ENCODE data around the gene POU3F1.

POU3F1 gene

GRCh38 chr1:38026592-38027200 lies 19.9 kb downstream of the POU3F1 start:
- DNase-seq, result peak; percentile 9

DNA sequence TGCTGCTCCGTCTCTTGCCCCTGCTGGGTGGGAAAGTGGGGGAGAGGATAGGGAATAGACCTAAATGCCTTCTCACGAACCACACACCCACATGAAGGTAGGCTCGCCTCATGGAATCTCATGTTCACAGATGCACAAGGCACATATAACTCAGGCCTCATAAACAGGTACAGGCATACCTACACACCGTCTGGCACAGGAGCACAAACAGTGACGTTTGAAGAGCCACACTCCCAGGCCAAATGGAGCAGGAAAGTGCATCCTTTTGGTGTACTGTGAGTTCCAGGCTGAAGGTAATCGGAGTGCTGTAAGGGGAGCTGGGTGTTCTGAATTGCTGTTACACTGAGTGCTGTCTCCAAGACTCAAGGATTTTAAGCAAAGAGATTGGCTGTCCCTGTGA lies 20.9 kb downstream of the POU3F1 start:
- DNase-seq, result no peak

DNA sequence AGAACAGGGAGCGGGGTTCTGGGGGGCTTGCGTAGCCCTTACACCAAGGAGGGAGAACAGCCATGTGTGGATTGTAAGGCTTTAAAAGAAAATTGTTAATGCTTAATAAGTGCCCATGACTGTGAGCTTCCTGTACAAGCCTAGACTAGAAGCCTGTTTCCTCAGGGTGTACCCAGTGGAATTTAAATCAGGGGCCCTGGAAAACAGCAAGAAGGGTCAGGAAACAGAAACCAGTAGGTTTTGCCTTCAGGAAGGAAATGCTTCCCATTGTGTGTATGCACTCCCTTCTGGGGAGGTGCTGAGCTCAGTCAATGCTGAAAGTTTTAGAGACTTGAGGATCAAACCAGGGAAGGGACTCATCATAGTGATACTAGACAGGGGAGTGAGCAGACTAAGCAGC lies 21.4 kb downstream of the POU3F1 start:
- no peak for DNase-seq

DNA sequence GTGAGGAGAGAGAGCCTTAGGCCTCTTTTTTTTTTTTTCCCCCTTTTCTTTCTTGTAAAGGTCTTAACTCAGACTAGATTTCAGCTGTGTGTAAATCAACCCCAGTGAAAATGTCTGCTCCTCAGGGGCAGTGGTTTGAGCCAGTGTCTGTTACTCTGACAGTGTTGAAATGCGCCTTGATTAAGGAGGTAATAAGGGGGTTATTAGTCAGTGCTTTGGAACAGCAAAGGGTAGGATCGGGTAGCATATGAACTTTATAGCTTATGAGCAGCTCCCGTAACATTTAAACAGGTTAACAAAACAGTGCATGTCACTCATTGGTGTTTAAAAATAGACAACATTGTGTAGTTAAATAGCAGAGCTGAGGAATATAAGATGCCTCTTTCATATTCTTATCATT lies 23.8 kb downstream of the POU3F1 start:
- DNase-seq, result no peak

GRCh38 chr1:38021969-38022368 lies 24.6 kb downstream of the POU3F1 start:
- no peak for DNase-seq

DNA sequence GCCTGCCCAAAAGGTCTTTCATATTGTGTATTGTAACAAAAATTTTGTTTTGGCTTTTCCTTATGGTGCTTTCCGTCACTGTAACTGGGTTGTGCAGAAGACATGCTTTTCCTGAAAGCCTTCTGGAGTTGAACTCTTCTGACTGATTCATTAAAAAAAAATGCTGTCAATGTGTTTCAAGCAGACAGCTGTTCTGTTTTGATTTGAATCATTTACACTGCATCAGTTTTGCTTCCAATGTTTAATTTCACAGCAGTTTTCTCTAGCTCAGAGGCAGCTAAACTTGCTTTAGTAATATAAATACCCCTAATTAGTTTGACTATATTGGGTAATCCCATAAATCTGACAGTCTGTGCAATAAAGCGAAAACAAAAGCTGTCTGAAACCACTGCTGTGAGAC lies 26.2 kb downstream of the POU3F1 start:
- DNase-seq, result no peak

DNA sequence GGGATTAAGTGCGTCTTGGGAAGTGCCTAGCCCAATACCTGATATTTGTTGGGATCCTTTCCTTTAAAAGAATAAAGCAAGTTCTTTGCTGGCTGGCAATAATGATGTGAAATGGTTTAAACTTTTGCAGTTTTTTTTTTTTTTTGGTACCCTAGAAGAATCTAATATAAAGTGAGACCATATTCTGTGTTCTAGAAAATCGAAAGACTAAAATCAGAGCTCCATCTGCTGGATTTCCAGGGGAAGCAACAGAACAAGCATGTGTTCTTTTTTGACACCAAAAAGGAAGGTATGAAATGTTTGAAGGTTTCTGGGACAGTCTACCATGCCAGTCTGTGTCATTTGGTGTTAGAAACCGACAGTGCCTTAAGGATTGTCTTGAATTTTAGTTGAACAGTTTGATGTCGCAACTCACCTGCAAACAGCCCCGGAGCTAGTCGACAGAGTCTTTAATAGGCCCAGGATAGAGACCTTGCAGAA lies 27.7 kb downstream of the POU3F1 start:
- no peak for DNase-seq

DNA sequence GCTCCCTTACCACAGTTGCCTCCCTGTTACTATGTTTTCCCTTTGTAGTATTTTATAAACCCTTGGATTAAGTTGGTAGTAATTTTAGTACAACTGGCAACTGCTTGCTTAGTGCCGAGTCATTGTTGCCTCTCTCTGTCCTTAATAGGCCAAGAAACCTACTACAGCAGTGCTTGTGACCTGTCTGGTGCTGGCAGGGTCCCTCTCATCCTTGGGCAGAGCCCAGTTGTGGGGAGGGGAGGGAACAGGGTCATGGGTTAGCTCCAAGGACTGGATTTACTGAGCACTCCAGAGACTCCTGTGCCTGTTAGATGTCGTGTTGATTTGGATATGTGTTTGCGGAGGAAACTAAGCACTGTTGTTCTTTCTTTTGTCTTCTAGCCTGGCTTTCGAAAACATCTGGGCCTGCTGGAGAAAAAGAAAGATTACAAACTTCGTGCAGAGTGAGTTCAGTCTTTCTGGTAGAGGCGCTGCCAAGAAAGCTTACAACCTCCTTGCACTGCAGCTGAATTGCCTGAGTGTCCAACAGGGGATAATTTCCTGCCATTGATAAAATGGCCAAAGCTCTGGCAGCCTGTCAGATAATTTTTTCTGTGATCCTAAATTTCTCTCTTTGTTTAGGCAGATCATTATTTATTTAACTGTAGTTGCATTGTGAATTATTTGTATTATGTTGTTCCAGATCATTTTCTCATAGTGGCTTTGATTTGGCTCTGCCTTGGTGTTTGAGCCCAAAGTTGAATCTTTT lies 30.4 kb downstream of the POU3F1 start:
- no peak for DNase-seq

DNA sequence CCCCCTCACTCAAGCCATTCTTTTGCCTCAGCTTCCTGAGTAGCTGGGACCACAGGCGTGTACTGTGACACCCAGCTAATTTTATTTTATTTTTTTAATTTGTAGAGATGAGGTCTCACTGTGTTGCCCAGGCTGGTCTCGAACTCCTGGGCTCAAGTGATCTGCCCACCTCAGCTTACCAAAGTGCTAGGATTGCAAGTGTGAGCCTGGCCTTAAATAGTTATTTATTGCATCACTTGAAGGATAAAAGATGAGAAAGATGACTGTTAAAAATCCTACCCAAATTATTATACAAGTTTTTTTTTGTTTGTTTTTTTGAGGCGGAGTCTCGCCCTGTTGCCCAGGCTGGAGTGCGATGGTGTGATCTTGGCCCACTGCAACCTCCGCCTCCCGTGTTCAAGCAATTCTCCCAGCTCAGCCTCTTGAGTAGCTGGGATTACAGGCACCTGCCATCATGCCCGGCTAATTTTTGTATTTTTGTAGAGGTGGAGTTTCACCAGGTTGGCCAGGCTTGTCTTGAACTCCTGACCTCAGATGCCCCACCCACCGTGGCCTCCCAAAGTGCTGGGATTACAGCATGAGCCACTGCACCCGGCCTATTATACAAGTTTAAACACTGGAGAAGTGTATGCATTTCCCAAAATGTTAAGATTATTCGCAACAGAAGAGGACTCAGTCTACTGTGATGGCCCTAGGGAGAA lies 31.7 kb downstream of the POU3F1 start:
- no peak for DNase-seq

DNA sequence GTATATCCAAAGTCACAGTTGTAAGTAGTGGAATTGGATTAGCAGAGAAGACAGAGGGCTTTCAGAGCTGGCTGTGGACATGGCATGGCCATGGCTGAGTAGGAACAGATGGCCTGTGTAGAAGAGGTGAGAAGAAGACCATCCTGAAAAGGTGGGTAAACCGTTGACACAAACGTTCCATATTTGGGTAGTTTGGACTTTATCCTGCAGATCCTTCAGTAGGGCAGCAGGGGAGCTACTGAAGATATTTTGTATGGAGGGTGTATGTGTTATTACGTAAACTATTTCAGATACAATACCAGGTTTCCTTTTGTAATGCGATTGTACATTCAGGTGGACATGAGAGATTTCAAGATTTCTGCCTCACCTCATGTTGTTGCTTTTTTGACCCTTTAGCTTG lies 32.4 kb downstream of the POU3F1 start:
- no peak for DNase-seq

DNA sequence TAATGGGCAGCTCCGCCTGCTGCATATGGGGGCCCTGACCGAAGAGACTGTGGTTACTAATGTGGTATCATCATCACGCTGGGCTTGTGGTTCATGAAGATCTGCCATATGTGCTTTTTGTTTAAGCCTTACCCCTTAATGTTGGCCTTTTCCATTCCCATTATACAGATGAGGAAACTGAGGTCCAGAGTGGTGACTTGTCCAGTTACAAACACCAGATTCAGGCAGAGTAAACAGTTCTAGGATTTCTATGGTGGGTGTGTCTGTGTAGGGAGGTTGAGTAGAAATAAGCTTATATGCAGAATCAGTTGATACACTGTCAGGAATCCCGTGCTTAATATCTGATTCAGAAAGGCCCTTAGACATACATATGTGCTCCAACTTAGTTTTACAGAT lies 33.4 kb downstream of the POU3F1 start:
- no peak for DNase-seq

GRCh38 chr1:38012363-38013226 lies 34.0 kb downstream of the POU3F1 start, which contains the start of gene UTP11:
Gene UTP11 (plus strand): TSS chr1:38012734. CDS start chr1:38012803, 69 bp downstream.
- peak; percentile 96 for DNase-seq

- no peak for DNase-seq
Observed at GRCh38 chr1:38009841-38010180, 36.8 kb downstream of the POU3F1 start.

GRCh38 chr1:38009088-38009840 lies 37.3 kb downstream of the POU3F1 start:
- no peak for DNase-seq

GRCh38 chr1:38006008-38006828 lies 40.4 kb downstream of the POU3F1 start:
- no peak for DNase-seq

GRCh38 chr1:38005195-38006007 lies 41.2 kb downstream of the POU3F1 start, which contains the start of gene FHL3:
Gene FHL3 (minus strand): TSS chr1:38005514. CDS start chr1:37999412, 6,102 bp downstream.
- no peak for DNase-seq

GRCh38 chr1:38004284-38005108 lies 42.1 kb downstream of the POU3F1 start:
- no peak for DNase-seq

DNA sequence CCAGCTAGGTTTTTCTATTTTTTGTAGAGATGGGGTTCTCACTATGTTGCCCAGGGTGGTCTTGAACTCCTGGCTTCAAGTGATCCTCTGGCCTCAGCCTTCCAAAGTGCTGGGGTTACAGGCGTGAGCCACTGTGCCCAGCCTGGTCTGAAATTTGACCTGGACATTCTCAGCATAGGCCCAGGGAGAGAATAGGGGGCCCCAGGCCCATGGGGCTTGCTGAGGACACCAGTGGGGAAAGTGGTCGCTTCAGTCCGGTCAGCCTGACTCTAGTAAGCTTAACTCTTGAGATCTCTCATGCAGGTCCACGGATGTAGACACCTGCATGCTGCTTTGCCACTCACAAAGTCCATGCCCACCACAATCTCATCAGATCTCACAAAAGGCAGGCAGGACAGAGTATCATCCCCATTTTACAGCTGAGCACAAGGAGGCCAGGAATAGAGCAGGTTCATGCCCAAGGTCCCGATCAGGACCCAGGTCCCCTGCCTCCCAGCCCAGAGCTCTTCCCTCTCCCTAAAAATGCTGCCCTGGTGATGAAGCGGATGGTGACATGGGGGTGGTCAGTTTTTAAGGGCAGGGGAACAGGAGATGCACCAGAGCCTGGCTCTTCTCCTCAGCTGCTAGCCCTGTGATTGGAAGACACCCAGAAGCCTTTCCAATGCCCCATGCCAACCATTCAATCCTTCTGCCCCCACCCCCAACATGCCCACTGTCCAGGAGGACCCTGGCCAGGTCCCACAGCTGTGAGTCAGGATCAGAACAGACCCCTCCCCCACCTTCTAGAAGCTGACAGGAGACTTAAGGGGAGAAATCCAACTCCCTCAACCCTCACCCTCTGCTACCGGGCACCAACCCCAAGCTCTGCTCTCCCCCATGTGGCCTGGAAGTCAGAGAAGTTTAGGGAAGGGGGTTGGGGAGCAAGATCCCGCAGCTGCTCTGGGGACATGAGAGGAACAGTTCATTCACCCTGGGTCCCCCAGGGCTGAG lies 43.0 kb downstream of the POU3F1 start:
- no peak for DNase-seq
